HepG2 (cell line): Measurements from ENCODE around the gene GPR176. TPM values are rescaled to one million over a fixed set of nuclear protein-coding genes. Genes with fewer than 3 reads are reported as not detected.

Experiments used
- ATAC-seq: fragments of 200-7000 bp; cut with Tn5 transposase; 3 replicates; pipeline ENCODE4 v1.9.1; 2020; ENCODE audit warnings: mild to moderate bottlenecking, moderate library complexity
- BruUV-seq: library from RNA; stranded (reverse); fragments of 400-500 nt; replicated peaks from 2 replicates; lab custom pipeline; 2021; lab: Mats Ljungman, UMichigan
- CTCF ChIA-PET: fragments of 300-600 bp; formaldehyde crosslinking; extraction: SDS; loops from one replicate; lab custom pipeline; 2021; ENCODE audit warnings: low total read pairs, inconsistent platforms, low intra/inter-chr PET ratio; lab: Yijun Ruan, JAX
- POLR2A ChIA-PET: fragments of 350-600 bp; sonication (Branson Sonifier 250); formaldehyde crosslinking; loops from one replicate; lab custom pipeline; 2020; ENCODE audit warnings: antibody characterized with exemption, inconsistent platforms; lab: Yijun Ruan, JAX
- DNase-seq: peaks from one replicate; pipeline ENCODE4 v3.0.0-alpha.2; 2015; ENCODE audit warnings: low spot score
- FAIRE-seq: peaks from 3 replicates; lab custom pipeline; 2011; peaks lifted over from hg19 to GRCh38; lab: Jason Lieb, UNC
- H2AFZ ChIP-seq: one replicate; pipeline ENCODE4 v1.6.1; 2011; ENCODE audit warnings: low read length, inconsistent platforms
- H3K27ac ChIP-seq: fragments of 300-600 bp; 3 replicates; pipeline ENCODE4 v1.8.0; 2011; ENCODE audit warnings: mixed run types, mild to moderate bottlenecking, mixed read lengths, low read length, inconsistent platforms; ENCODE audit not compliant: insufficient read depth; ENCODE audit errors: extremely low read length
- H3K27me3 ChIP-seq, 2 experiments: fragments of 200-600 bp in 1 of 2; 2 replicates in 1 of 2; 3 replicates in 1 of 2; pipeline versions ENCODE4 v1.6.0 to v1.8.0; 2011; ENCODE audit warnings: low read length in 2 of 2, mild to moderate bottlenecking in 2 of 2, moderate library complexity in 2 of 2, inconsistent platforms in 1 of 2; ENCODE audit not compliant: insufficient read depth in 2 of 2, control insufficient read depth in 1 of 2
- H3K36me3 ChIP-seq, 2 experiments: fragments of 200-600 bp in 1 of 2; replicated peaks in 1 of 2; 2 replicates in 1 of 2; 3 replicates in 1 of 2; pipeline versions ENCODE4 v1.5.1 to v1.8.0; 2011; ENCODE audit warnings: low read length in 2 of 2, inconsistent platforms in 1 of 2; ENCODE audit not compliant: insufficient read depth in 2 of 2, control insufficient read depth in 1 of 2
- H3K4me1 ChIP-seq: 2 replicates; pipeline ENCODE4 v1.5.1; 2012; ENCODE audit warnings: low read length, inconsistent platforms; ENCODE audit not compliant: insufficient read depth
- H3K4me2 ChIP-seq: 2 replicates; pipeline ENCODE4 v1.6.0; 2011; ENCODE audit warnings: low read depth, low read length, inconsistent platforms
- H3K4me3 ChIP-seq, 3 experiments: fragments of 200-600 bp in 1 of 3; sonication (generic), shearing (Covaris generic) in 1 of 3; replicated peaks in 1 of 3; 2 replicates each; pipeline ENCODE4 v1.5.1; 2011 to 2016; ENCODE audit warnings: low read length in 3 of 3, inconsistent platforms in 2 of 3, low read depth in 2 of 3, mild to moderate bottlenecking in 2 of 3, control low read depth in 1 of 3, mixed read lengths in 1 of 3; ENCODE audit not compliant: insufficient read depth in 1 of 3
- H3K79me2 ChIP-seq: one replicate; pipeline ENCODE4 v1.6.1; 2011; ENCODE audit warnings: low read length, inconsistent platforms; ENCODE audit not compliant: insufficient read depth
- H3K9ac ChIP-seq: 2 replicates; pipeline ENCODE4 v1.6.0; 2011; ENCODE audit warnings: mild to moderate bottlenecking, low read depth, low read length, inconsistent platforms; ENCODE audit not compliant: insufficient read depth
- H3K9me3 ChIP-seq: 2 replicates; pipeline ENCODE4 v1.5.1; 2012; ENCODE audit warnings: mild to moderate bottlenecking, low read length
- H4K20me1 ChIP-seq: 2 replicates; pipeline ENCODE4 v1.6.0; 2011; ENCODE audit warnings: inconsistent platforms, mild to moderate bottlenecking, low read length, moderate library complexity; ENCODE audit not compliant: insufficient read depth
- CBFB ChIP-seq: sonication (generic); formaldehyde crosslinking; IDR thresholded peaks from 2 replicates; pipeline ENCODE4 v1.4.0; 2020; ENCODE audit warnings: missing genetic modification reagents
- CEBPB ChIP-seq: IDR thresholded peaks from 2 replicates; pipeline ENCODE4 v1.6.1; 2011; ENCODE audit warnings: low read depth, low read length, improper control_type of control experiment, borderline replicate concordance
- CEBPG ChIP-seq: IDR thresholded peaks from 2 replicates; pipeline ENCODE4 v1.6.1; 2016
- MLLT10 ChIP-seq: sonication (generic); formaldehyde crosslinking; IDR thresholded peaks from 2 replicates; pipeline ENCODE4 v1.4.0; 2020; ENCODE audit warnings: missing genetic modification reagents
- SALL1 ChIP-seq: sonication (generic); formaldehyde crosslinking; IDR thresholded peaks from 2 replicates; pipeline ENCODE4 v1.8.0; 2022; ENCODE audit warnings: mild to moderate bottlenecking, missing genetic modification reagents
- ZNF33A ChIP-seq: sonication (generic); formaldehyde crosslinking; IDR thresholded peaks from 2 replicates; pipeline ENCODE4 v1.5.1; 2020; ENCODE audit warnings: missing genetic modification reagents, mild to moderate bottlenecking, moderate library complexity, borderline replicate concordance
- ZNF605 ChIP-seq: sonication (generic); formaldehyde crosslinking; IDR thresholded peaks from 2 replicates; pipeline ENCODE4 v1.8.0; 2022; ENCODE audit warnings: mild to moderate bottlenecking, missing genetic modification reagents
- WGBS: methylation state at CpG from one replicate; pipeline ENCODE4 v1.1.6; 2017; ENCODE audit warnings: low lambda C conversion rate; 5-methylcytosine and 5-hydroxymethylcytosine counted together
- in situ Hi-C: cut with HindIII; loops from 2 replicates; pipeline ENCODE4 v1.10.0; 2017; ENCODE audit warnings: low pct_unique_long_range_greater_than_20kb; ENCODE audit not compliant: extremely low pct_ligation_motif_present
- intact Hi-C: fragments of 100-400 bp; cut with micrococcal nuclease; formaldehyde crosslinking; loops from one replicate; pipeline ENCODE4 v1.10.0; 2022; ENCODE audit not compliant: unreplicated experiment
- polyA plus RNA-seq, 8 experiments: library from polyadenylated mRNA; depleted of rRNA in 3 of 8; stranded (reverse) in 7 of 8; unstranded in 1 of 8; fragments of >200 nt; fragmentation: Illumina TruSeq in 4 of 8; extraction: Trizol in 4 of 8; gene quantifications; 2 replicates each; pipeline versions ENCODE4 v1.2.1 to v1.2.3, GENCODE V29; 2011 to 2016; ENCODE audit warnings: low read depth in 4 of 8, missing spikeins in 1 of 8, mixed read lengths in 1 of 8; ENCODE audit not compliant: insufficient read depth in 1 of 8
- total RNA-seq, 5 experiments: library from RNA; depleted of rRNA; stranded (reverse); fragments of >200 nt; fragmentation: Illumina TruSeq; extraction: Trizol; gene quantifications; 2 replicates each; pipeline ENCODE4 v1.2.3, GENCODE V29; 2016; ENCODE audit warnings: low read depth in 1 of 5
- TF ChIP-seq, protein P1 (sequence below): IDR thresholded peaks from 2 replicates; pipeline ENCODE4 v1.6.1; 2016; ENCODE audit warnings: control low read depth
- TF ChIP-seq, protein P2 (sequence below): IDR thresholded peaks from 2 replicates; pipeline ENCODE4 v1.4.0; 2020; ENCODE audit warnings: mild to moderate bottlenecking, missing genetic modification reagents

Gene GPR176
- total and polyA plus RNA-seq, 2 of the 13 experiments (the other 11 are each of a cell fraction or from before 2014, with no cell fraction given), result 0.11 to 0.20 TPM

DNA sequence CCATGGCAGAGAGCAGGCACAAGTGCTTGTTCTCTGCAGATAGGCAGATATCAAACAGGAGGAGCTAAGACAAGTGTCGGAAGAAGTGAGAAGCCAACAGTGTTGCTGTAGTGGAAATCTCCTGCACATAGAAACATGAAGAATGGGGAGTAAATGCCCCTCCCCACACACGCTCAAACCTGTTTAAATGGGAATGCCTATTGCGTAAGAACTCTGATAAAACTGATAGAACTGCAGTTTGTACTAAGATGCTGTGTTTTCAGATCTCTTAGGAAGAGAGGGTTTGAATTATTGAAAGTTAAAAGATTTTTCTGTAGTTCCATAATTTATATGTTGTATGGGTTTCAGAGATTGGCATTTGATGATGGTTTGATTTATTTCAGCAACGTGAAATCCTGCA lies 33.5 kb upstream of the GPR176 start:
- Histone ChIP-seq H3K4me3 (no peak overlapping the region), H3K27me3 (no peaks in the 10 kb centered on the region), H3K27ac (no peak overlapping the region), H3K79me2 (no peaks in the 10 kb centered on the region), H3K4me2 (no peak overlapping the region), H3K36me3 (peaks cover 15 to 54% of the 10 kb centered on the region in 2 experiments), H3K9me3 (no peaks in the 10 kb centered on the region), H4K20me1 (no peaks in the 10 kb centered on the region), H3K9ac (no peak overlapping the region), H2AFZ (no peak overlapping the region), H3K4me1 (peaks cover 9% of the 10 kb centered on the region)
- BruUV-seq, result no TSS peak
- intact Hi-C loops (no loop called here), in situ Hi-C loops (no loop called here)
- POLR2A ChIA-PET, result no interaction called here
- TF ChIP-seq CEBPB (peak; percentile 83), ZNF33A (no peak), CEBPG (CRISPR knock-in tag) (peak; percentile 67)
- no peak for DNase-seq
- 86% methylated on average over 4 of the region's 4 CpGs for WGBS
- FAIRE-seq, result no peak
- CTCF ChIA-PET, result no interaction called here
- no peak for ATAC-seq

DNA sequence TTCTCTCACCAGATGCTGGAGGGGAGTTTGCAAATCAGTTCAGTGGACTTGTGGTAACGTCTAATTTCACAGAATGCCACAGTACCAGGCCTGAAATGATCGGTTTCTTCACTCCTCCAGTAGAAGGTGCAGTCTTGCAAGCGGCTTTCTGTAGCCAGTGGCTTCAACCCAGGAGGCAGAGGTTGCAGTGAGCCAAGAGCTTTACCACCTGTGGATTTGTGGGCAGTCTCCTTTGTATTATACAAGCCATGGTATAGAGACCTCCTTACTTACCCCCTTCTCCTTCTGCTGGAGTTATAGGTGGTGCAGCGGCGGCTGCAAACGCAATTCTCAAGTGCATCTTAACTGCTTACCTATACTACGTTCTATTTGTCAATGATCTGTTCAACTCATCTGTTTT lies 31.5 kb upstream of the GPR176 start:
- ATAC-seq, result no peak
- CTCF ChIA-PET, result no interaction called here

More for the DNA sequence above, 31.5 kb upstream of the GPR176 start:
- Histone ChIP-seq H4K20me1 (no peaks in the 10 kb centered on the region), H3K9me3 (no peaks in the 10 kb centered on the region), H3K27me3 (no peaks in the 10 kb centered on the region), H3K36me3 (peaks cover 11 to 46% of the 10 kb centered on the region in 2 experiments), H3K4me3 (no peak overlapping the region), H2AFZ (no peak overlapping the region), H3K4me2 (no peak overlapping the region), H3K79me2 (no peaks in the 10 kb centered on the region)
- no peak for FAIRE-seq
- no peak for TF ChIP-seq MLLT10 (CRISPR knock-in tag)
- no peak for TF ChIP-seq ZNF605 (CRISPR knock-in tag)
- TF ChIP-seq CBFB (CRISPR knock-in tag), result no peak
- TF ChIP-seq SALL1 (CRISPR knock-in tag), result no peak
- TF ChIP-seq, protein P1, sequence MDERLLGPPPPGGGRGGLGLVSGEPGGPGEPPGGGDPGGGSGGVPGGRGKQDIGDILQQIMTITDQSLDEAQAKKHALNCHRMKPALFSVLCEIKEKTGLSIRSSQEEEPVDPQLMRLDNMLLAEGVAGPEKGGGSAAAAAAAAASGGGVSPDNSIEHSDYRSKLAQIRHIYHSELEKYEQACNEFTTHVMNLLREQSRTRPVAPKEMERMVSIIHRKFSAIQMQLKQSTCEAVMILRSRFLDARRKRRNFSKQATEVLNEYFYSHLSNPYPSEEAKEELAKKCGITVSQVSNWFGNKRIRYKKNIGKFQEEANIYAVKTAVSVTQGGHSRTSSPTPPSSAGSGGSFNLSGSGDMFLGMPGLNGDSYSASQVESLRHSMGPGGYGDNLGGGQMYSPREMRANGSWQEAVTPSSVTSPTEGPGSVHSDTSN, result no peak
- TF ChIP-seq, protein P2, sequence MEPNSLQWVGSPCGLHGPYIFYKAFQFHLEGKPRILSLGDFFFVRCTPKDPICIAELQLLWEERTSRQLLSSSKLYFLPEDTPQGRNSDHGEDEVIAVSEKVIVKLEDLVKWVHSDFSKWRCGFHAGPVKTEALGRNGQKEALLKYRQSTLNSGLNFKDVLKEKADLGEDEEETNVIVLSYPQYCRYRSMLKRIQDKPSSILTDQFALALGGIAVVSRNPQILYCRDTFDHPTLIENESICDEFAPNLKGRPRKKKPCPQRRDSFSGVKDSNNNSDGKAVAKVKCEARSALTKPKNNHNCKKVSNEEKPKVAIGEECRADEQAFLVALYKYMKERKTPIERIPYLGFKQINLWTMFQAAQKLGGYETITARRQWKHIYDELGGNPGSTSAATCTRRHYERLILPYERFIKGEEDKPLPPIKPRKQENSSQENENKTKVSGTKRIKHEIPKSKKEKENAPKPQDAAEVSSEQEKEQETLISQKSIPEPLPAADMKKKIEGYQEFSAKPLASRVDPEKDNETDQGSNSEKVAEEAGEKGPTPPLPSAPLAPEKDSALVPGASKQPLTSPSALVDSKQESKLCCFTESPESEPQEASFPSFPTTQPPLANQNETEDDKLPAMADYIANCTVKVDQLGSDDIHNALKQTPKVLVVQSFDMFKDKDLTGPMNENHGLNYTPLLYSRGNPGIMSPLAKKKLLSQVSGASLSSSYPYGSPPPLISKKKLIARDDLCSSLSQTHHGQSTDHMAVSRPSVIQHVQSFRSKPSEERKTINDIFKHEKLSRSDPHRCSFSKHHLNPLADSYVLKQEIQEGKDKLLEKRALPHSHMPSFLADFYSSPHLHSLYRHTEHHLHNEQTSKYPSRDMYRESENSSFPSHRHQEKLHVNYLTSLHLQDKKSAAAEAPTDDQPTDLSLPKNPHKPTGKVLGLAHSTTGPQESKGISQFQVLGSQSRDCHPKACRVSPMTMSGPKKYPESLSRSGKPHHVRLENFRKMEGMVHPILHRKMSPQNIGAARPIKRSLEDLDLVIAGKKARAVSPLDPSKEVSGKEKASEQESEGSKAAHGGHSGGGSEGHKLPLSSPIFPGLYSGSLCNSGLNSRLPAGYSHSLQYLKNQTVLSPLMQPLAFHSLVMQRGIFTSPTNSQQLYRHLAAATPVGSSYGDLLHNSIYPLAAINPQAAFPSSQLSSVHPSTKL (CRISPR knock-in tag), result no peak
- TF ChIP-seq, all 625 proteins: peak for 0
- Histone ChIP-seq H3K27ac (no peak overlapping the region), H3K9ac (no peak overlapping the region), H3K4me1 (peaks cover 12% of the 10 kb centered on the region)
- DNase-seq, result no peak
- intact Hi-C loops, result no loop called here
- BruUV-seq, result no TSS peak
- POLR2A ChIA-PET, result no interaction called here
- 96% methylated on average over 7 of the region's 7 CpGs for WGBS
- in situ Hi-C loops, result no loop called here
